ENCODE results near the gene SLC43A1.

Gene SLC43A1

GRCh38 chr11:57497303-57498247 lies 17.9 kb downstream of the SLC43A1 start:
- no peak for DNase-seq

GRCh38 chr11:57496109-57496820 lies 19.2 kb downstream of the SLC43A1 start:
- DNase-seq, result no peak

- peak; percentile 70 to 80 for DNase-seq
Measured at GRCh38 chr11:57493507-57494503, 21.7 kb downstream of the SLC43A1 start.

- peak; percentile 28 to 38 for DNase-seq
Measured at GRCh38 chr11:57491371-57492061, 24.0 kb downstream of the SLC43A1 start.

GRCh38 chr11:57490456-57491248 lies 24.9 kb downstream of the SLC43A1 start:
- no peak for DNase-seq

- no peak for DNase-seq
Measured at GRCh38 chr11:57487920-57488659, 27.4 kb downstream of the SLC43A1 start.

GRCh38 chr11:57487021-57487778 lies 28.3 kb downstream of the SLC43A1 start:
- DNase-seq, result no peak

- no peak for DNase-seq
Measured at GRCh38 chr11:57485217-57485990, 30.1 kb downstream of the SLC43A1 start.

GRCh38 chr11:57484141-57484710 lies 31.3 kb downstream of the SLC43A1 start:
- DNase-seq, result no peak

- DNase-seq, result no peak
Measured at GRCh38 chr11:57483562-57483918, 32.0 kb downstream of the SLC43A1 start.

- peak; percentile 75 to 77 for DNase-seq
Measured at GRCh38 chr11:57482782-57483561, 32.5 kb downstream of the SLC43A1 start.

- DNase-seq, result no peak
Measured at GRCh38 chr11:57481915-57482781, 33.4 kb downstream of the SLC43A1 start.

GRCh38 chr11:57481315-57481714 lies 34.2 kb downstream of the SLC43A1 start:
- no peak for DNase-seq

GRCh38 chr11:57480409-57481137 lies 34.9 kb downstream of the SLC43A1 start:
- DNase-seq, result peak; percentile 68 to 71

- DNase-seq, result no peak
Measured at GRCh38 chr11:57479911-57480310, 35.6 kb downstream of the SLC43A1 start.

Data from stimulated activated CD4-positive, alpha-beta T cell treated with anti-CD3 and anti-CD28 coated beads, Interleukin-4, amount 100 ng/mL, for 4 hours (primary cell).